Measurements from ENCODE around the gene MAP6D1. TPM values are rescaled to one million over a fixed set of nuclear protein-coding genes. Genes with fewer than 3 reads are reported as not detected.

The MAP6D1 gene
- 1 to 10 TPM in 1 of 4 donors, under 1 TPM in 2, not detected in 1; 0.57 to 1.6 (median 0.80) TPM for polyA plus RNA-seq (ENCODE audit: insufficient read length in 4 of 4)

GRCh38 chr3:183825456-183826161, at the start of gene MAP6D1:
Gene MAP6D1 (minus strand): TSS chr3:183825577. CDS start chr3:183825547, 30 bp downstream.
- peak in 3 of 4 donors; percentile 33 to 44 (median 41) for DNase-seq (ENCODE audit: low read depth in 4 of 4, low spot score in 3 of 4)

- no peak for DNase-seq (ENCODE audit: low read depth in 4 of 4, low spot score in 3 of 4)
These were observed 48.5 kb upstream of the MAP6D1 start for GRCh38 chr3:183873914-183874313.

- DNase-seq (ENCODE audit: low read depth in 4 of 4, low spot score in 3 of 4) = no peak
These were observed 46.2 kb upstream of the MAP6D1 start for GRCh38 chr3:183871541-183871940.

- DNase-seq (ENCODE audit: low read depth in 4 of 4, low spot score in 3 of 4) = no peak
These were observed 45.2 kb upstream of the MAP6D1 start for GRCh38 chr3:183870563-183870962.

- no peak for DNase-seq (ENCODE audit: low read depth in 4 of 4, low spot score in 3 of 4)
These were observed 43.4 kb upstream of the MAP6D1 start for GRCh38 chr3:183868796-183869195.

- no peak for DNase-seq (ENCODE audit: low read depth in 4 of 4, low spot score in 3 of 4)
These were observed 37.2 kb upstream of the MAP6D1 start for GRCh38 chr3:183862610-183863009.

- no peak for DNase-seq (ENCODE audit: low read depth in 4 of 4, low spot score in 3 of 4)
These were observed 32.5 kb upstream of the MAP6D1 start for GRCh38 chr3:183857863-183858262.

GRCh38 chr3:183854318-183855035, 29.1 kb upstream of the MAP6D1 start:
- no peak for DNase-seq (ENCODE audit: low read depth in 4 of 4, low spot score in 3 of 4)

- no peak for DNase-seq (ENCODE audit: low read depth in 4 of 4, low spot score in 3 of 4)
These were observed 20.4 kb upstream of the MAP6D1 start for GRCh38 chr3:183845608-183846288.

GRCh38 chr3:183845090-183845489, 19.7 kb upstream of the MAP6D1 start:
- DNase-seq (ENCODE audit: low read depth in 4 of 4, low spot score in 3 of 4) = no peak

GRCh38 chr3:183844606-183845005, 19.2 kb upstream of the MAP6D1 start:
- no peak for DNase-seq (ENCODE audit: low read depth in 4 of 4, low spot score in 3 of 4)

- no peak for DNase-seq (ENCODE audit: low read depth in 4 of 4, low spot score in 3 of 4)
These were observed 14.4 kb upstream of the MAP6D1 start for GRCh38 chr3:183839751-183840150.

GRCh38 chr3:183837894-183838293, 12.5 kb upstream of the MAP6D1 start:
- DNase-seq (ENCODE audit: low read depth in 4 of 4, low spot score in 3 of 4) = no peak

GRCh38 chr3:183837390-183837789, 12.0 kb upstream of the MAP6D1 start:
- DNase-seq (ENCODE audit: low read depth in 4 of 4, low spot score in 3 of 4) = no peak

GRCh38 chr3:183833516-183833915, 8.1 kb upstream of the MAP6D1 start:
- no peak for DNase-seq (ENCODE audit: low read depth in 4 of 4, low spot score in 3 of 4)

- no peak for DNase-seq (ENCODE audit: low read depth in 4 of 4, low spot score in 3 of 4)
These were observed 4.8 kb upstream of the MAP6D1 start for GRCh38 chr3:183830187-183830586.

GRCh38 chr3:183829466-183829865, 4.1 kb upstream of the MAP6D1 start:
- DNase-seq (ENCODE audit: low read depth in 4 of 4, low spot score in 3 of 4) = no peak

- no peak for DNase-seq (ENCODE audit: low read depth in 4 of 4, low spot score in 3 of 4)
These were observed 3.1 kb upstream of the MAP6D1 start for GRCh38 chr3:183828538-183828870.

GRCh38 chr3:183827809-183828537, 2.6 kb upstream of the MAP6D1 start:
- DNase-seq (ENCODE audit: low read depth in 4 of 4, low spot score in 3 of 4) = no peak

GRCh38 chr3:183826448-183827250, 1.3 kb upstream of the MAP6D1 start:
- no peak for DNase-seq (ENCODE audit: low read depth in 4 of 4, low spot score in 3 of 4)

All from right renal pelvis (tissue), 4 donors.